C4-2B (cell line): ENCODE results near the gene PTPRJ.

Experiments
- CTCF ChIP-seq: fragments of 450-650 bp; conservative IDR thresholded peaks from 2 replicates; pipeline ENCODE4 v1.5.1; 2017; ENCODE audit warnings: mild to moderate bottlenecking
- ZFX ChIP-seq: fragments of 450-650 bp; IDR thresholded peaks from 2 replicates; pipeline ENCODE4 v1.6.1; 2017

GRCh38 chr11:47991266-47991830 lies 11.0 kb downstream of the PTPRJ start:
- TF ChIP-seq CTCF, result no peak
- TF ChIP-seq ZFX, result no peak
